IMR-90 (cell line): Measurements from ENCODE around the gene PDLIM4. TPM values are rescaled to one million over a fixed set of nuclear protein-coding genes. Genes with fewer than 3 reads are reported as not detected.

Source experiments
- ATAC-seq: fragments of 200-7000 bp; cut with Tn5 transposase; 2 replicates; pipeline ENCODE4 v1.9.1; 2020; ENCODE audit warnings: low read depth, mild to moderate bottlenecking, moderate library complexity
- BruUV-seq: library from RNA; stranded (reverse); fragments of 400-500 nt; replicated peaks from 2 replicates; lab custom pipeline; 2021; lab: Mats Ljungman, UMichigan
- CTCF ChIA-PET: fragments of 300-600 bp; formaldehyde crosslinking; extraction: SDS; loops from one replicate; lab custom pipeline; 2021; ENCODE audit warnings: antibody characterized with exemption; lab: Yijun Ruan, JAX
- POLR2A ChIA-PET: fragments of 300-600 bp; sonication (Branson Sonifier 250); formaldehyde crosslinking; loops from one replicate; lab custom pipeline; 2022; ENCODE audit warnings: antibody characterized with exemption; ENCODE audit not compliant: unreplicated experiment; lab: Charles Lee
- DNase-seq: peaks from one replicate; pipeline ENCODE4 v3.0.0; 2013
- H2AFZ ChIP-seq: replicated peaks from 2 replicates; pipeline ENCODE3; 2013; ENCODE audit warnings: low read length, mild to moderate bottlenecking; ENCODE audit not compliant: poor library complexity
- H2AK5ac ChIP-seq: 2 replicates; pipeline ENCODE4 v1.6.1; 2013; ENCODE audit warnings: low read depth, low read length, inconsistent platforms
- H2AK9ac ChIP-seq: replicated peaks from 2 replicates; pipeline ENCODE3; 2013; ENCODE audit warnings: mild to moderate bottlenecking, low read depth, low read length, moderate library complexity; ENCODE audit not compliant: poor library complexity
- H2BK120ac ChIP-seq: 2 replicates; pipeline ENCODE4 v1.6.1; 2013; ENCODE audit warnings: low read depth, low read length, inconsistent platforms
- H2BK15ac ChIP-seq: 3 replicates; pipeline ENCODE4 v1.6.1; 2013; ENCODE audit warnings: low read depth, low read length, inconsistent platforms
- H2BK20ac ChIP-seq: 2 replicates; pipeline ENCODE4 v1.6.1; 2013; ENCODE audit warnings: low read depth, mild to moderate bottlenecking, inconsistent platforms, low read length, moderate library complexity
- H2BK5ac ChIP-seq: 2 replicates; pipeline ENCODE4 v1.6.1; 2013; ENCODE audit warnings: mild to moderate bottlenecking, low read depth, low read length, inconsistent platforms; ENCODE audit not compliant: poor library complexity, severe bottlenecking
- H3K14ac ChIP-seq: replicated peaks from 2 replicates; pipeline ENCODE4 v1.6.1; 2013; ENCODE audit warnings: low read depth, low read length, inconsistent platforms
- H3K18ac ChIP-seq: 2 replicates; pipeline ENCODE4 v1.6.1; 2013; ENCODE audit warnings: low read depth, low read length, control low read depth
- H3K23ac ChIP-seq: 2 replicates; pipeline ENCODE4 v1.6.1; 2013; ENCODE audit warnings: low read depth, low read length, inconsistent platforms
- H3K27ac ChIP-seq: 2 replicates; pipeline ENCODE4 v1.5.1; 2013; ENCODE audit warnings: mild to moderate bottlenecking, control low read depth, low read length; ENCODE audit not compliant: insufficient read depth
- H3K27me3 ChIP-seq: 2 replicates; pipeline ENCODE4 v1.6.1; 2013; ENCODE audit warnings: low read length; ENCODE audit not compliant: control insufficient read depth, insufficient read depth
- H3K36me3 ChIP-seq: 2 replicates; pipeline ENCODE4 v1.6.1; 2013; ENCODE audit warnings: low read length, mixed read lengths; ENCODE audit not compliant: control insufficient read depth, insufficient read depth
- H3K4ac ChIP-seq: 2 replicates; pipeline ENCODE4 v1.6.1; 2013; ENCODE audit warnings: low read depth, low read length, inconsistent platforms
- H3K4me1 ChIP-seq: 2 replicates; pipeline ENCODE4 v1.6.1; 2013; ENCODE audit warnings: low read length, mixed read lengths; ENCODE audit not compliant: control insufficient read depth, insufficient read depth
- H3K4me2 ChIP-seq: 2 replicates; pipeline ENCODE4 v1.6.1; 2013; ENCODE audit warnings: low read depth, mild to moderate bottlenecking, control low read depth, low read length, moderate library complexity
- H3K4me3 ChIP-seq: 2 replicates; pipeline ENCODE4 v1.5.1; 2013; ENCODE audit warnings: low read depth, mild to moderate bottlenecking, control low read depth, low read length, moderate library complexity; ENCODE audit not compliant: insufficient read depth
- H3K56ac ChIP-seq: 2 replicates; pipeline ENCODE4 v1.6.1; 2013; ENCODE audit warnings: low read length, inconsistent platforms; ENCODE audit not compliant: insufficient read depth; ENCODE audit errors: extremely low read depth
- H3K79me1 ChIP-seq, 2 experiments: 2 replicates each; pipeline ENCODE4 v1.6.1; 2013; ENCODE audit warnings: low read length in 2 of 2, inconsistent platforms in 1 of 2, low read depth in 1 of 2
- H3K9ac ChIP-seq: 2 replicates; pipeline ENCODE4 v1.6.1; 2013; ENCODE audit warnings: low read depth, low read length, control low read depth
- H3K9me1 ChIP-seq: 2 replicates; pipeline ENCODE4 v1.6.1; 2013; ENCODE audit warnings: low read length, inconsistent platforms; ENCODE audit not compliant: insufficient read depth
- H3K9me3 ChIP-seq: 2 replicates; pipeline ENCODE4 v1.6.1; 2013; ENCODE audit warnings: low read length; ENCODE audit not compliant: control insufficient read depth, insufficient read depth
- H4K20me1 ChIP-seq: 2 replicates; pipeline ENCODE4 v1.6.1; 2013; ENCODE audit warnings: low read length, inconsistent platforms; ENCODE audit not compliant: insufficient read depth
- H4K5ac ChIP-seq: 2 replicates; pipeline ENCODE4 v1.6.1; 2013; ENCODE audit warnings: mild to moderate bottlenecking, low read depth, low read length, control low read depth
- H4K8ac ChIP-seq, 2 experiments: 2 replicates each; pipeline ENCODE4 v1.6.1; 2013; ENCODE audit warnings: low read depth in 2 of 2, low read length in 2 of 2, control low read depth in 1 of 2, inconsistent platforms in 1 of 2
- H4K91ac ChIP-seq: 2 replicates; pipeline ENCODE4 v1.6.1; 2013; ENCODE audit warnings: low read depth, low read length, inconsistent platforms; ENCODE audit not compliant: insufficient read depth
- BHLHE40 ChIP-seq: fragments of 150-350 bp; IDR thresholded peaks from 2 replicates; pipeline ENCODE4 v1.6.1; 2016; ENCODE audit warnings: mild to moderate bottlenecking, low read depth, low read length
- CEBPB ChIP-seq: IDR thresholded peaks from 2 replicates; pipeline ENCODE4 v1.6.1; 2012; ENCODE audit warnings: low read depth, low read length, improper control_type of control experiment
- CHD1 ChIP-seq: IDR thresholded peaks from 2 replicates; pipeline ENCODE4 v1.6.1; 2012; ENCODE audit warnings: low read depth, low read length, improper control_type of control experiment
- FOS ChIP-seq: fragments of 150-350 bp; IDR thresholded peaks from 2 replicates; pipeline ENCODE4 v1.6.1; 2016; ENCODE audit warnings: low read depth, low read length
- MAFK ChIP-seq: IDR thresholded peaks from 2 replicates; pipeline ENCODE4 v1.6.1; 2012; ENCODE audit warnings: low read depth, low read length, improper control_type of control experiment
- MAZ ChIP-seq: IDR thresholded peaks from 2 replicates; pipeline ENCODE4 v1.6.1; 2012; ENCODE audit warnings: low read depth, mild to moderate bottlenecking, low read length, improper control_type of control experiment, moderate library complexity, borderline replicate concordance
- MXI1 ChIP-seq: IDR thresholded peaks from 2 replicates; pipeline ENCODE4 v1.6.1; 2012; ENCODE audit warnings: low read depth, mild to moderate bottlenecking, low read length, moderate library complexity, borderline replicate concordance
- POLR2A ChIP-seq: IDR thresholded peaks from 2 replicates; pipeline ENCODE4 v1.6.1; 2012; ENCODE audit warnings: mild to moderate bottlenecking, low read depth, low read length
- RCOR1 ChIP-seq: IDR thresholded peaks from 2 replicates; pipeline ENCODE4 v1.6.1; 2012; ENCODE audit warnings: mild to moderate bottlenecking, low read length, improper control_type of control experiment; ENCODE audit not compliant: insufficient replicate concordance
- RFX5 ChIP-seq: IDR thresholded peaks from 2 replicates; pipeline ENCODE4 v1.8.0; 2012; ENCODE audit warnings: low read depth, mild to moderate bottlenecking, low read length, moderate library complexity
- WGBS, 2 experiments: methylation state at CpG; one replicate each; pipeline versions ENCODE4 v1.1.5 to v1.1.7; 2013; ENCODE audit warnings: missing lambda C conversion rate in 2 of 2; ENCODE audit not compliant: insufficient read length in 1 of 2; ENCODE audit errors: extremely low coverage in 2 of 2; 5-methylcytosine and 5-hydroxymethylcytosine counted together
- dilution Hi-C: fragments of 300-500 bp; cut with HindIII; formaldehyde crosslinking; loops from one replicate; pipeline ENCODE4 v1.14.3; 2018; ENCODE audit warnings: low sequenced_read_pairs; ENCODE audit not compliant: unreplicated experiment
- in situ Hi-C: fragments of 300-500 bp; cut with MboI; formaldehyde crosslinking; loops from 3 replicates; pipeline ENCODE4 v1.14.3; 2019; ENCODE audit warnings: low sequenced_read_pairs, inconsistent platforms, mixed read lengths
- intact Hi-C: fragments of 100-400 bp; cut with micrococcal nuclease; formaldehyde crosslinking; loops from 2 replicates; pipeline ENCODE4 v1.10.0; 2022
- polyA plus RNA-seq, 3 experiments: library from polyadenylated mRNA; depleted of rRNA; stranded (reverse); fragments of >200 nt; gene quantifications; 2 replicates each; pipeline ENCODE4 v1.2.3, GENCODE V29; 2012; ENCODE audit warnings: low replicate concordance in 1 of 3
- total RNA-seq: library from RNA; depleted of rRNA; stranded (reverse); fragments of >200 nt; gene quantifications from 2 replicates; pipeline ENCODE4 v1.2.3, GENCODE V29; 2012
- TF ChIP-seq, protein P1 (sequence below): fragments of 150-350 bp; IDR thresholded peaks from 2 replicates; pipeline ENCODE4 v1.6.1; 2017; ENCODE audit warnings: mild to moderate bottlenecking, antibody characterized with exemption, low read length, low read depth
- TF ChIP-seq, protein P2 (sequence below): fragments of 150-350 bp; IDR thresholded peaks from 2 replicates; pipeline ENCODE4 v1.6.1; 2016; ENCODE audit warnings: low read depth, mild to moderate bottlenecking, low read length, moderate library complexity, borderline replicate concordance
- TF ChIP-seq, protein P3 (sequence below): conservative IDR thresholded peaks from 2 replicates; pipeline ENCODE4 v1.5.1; 2012; ENCODE audit warnings: mild to moderate bottlenecking, low read depth, low read length, improper control_type of control experiment

PDLIM4 gene
- total and polyA plus RNA-seq, 2 of the 4 experiments (the other 2 are of a cell fraction), result 61.1 to 214 TPM

DNA sequence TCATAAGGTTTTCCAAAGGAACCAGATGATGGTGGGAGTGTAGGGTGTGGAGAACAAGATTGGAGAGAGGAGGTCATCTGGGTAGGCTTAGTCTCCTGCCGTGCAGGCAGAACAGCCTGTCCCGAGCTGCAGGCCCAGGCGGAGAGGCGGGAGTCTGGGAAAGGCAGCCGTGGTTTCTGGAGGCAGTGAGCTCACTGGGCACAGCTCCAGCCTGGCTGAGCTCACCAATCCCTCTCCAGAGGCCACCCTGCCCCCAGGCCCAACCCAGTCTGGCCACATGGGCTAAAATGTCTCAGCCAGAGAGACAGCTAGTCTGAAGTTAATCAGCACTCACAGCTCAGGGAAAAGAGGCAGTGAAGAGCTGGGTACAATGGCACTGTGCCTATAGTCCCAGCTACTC, 42.2 kb upstream of the PDLIM4 start (continued):
- TF ChIP-seq MXI1, result peak; percentile 81; the same call in 1 of the 2 replicates

DNA sequence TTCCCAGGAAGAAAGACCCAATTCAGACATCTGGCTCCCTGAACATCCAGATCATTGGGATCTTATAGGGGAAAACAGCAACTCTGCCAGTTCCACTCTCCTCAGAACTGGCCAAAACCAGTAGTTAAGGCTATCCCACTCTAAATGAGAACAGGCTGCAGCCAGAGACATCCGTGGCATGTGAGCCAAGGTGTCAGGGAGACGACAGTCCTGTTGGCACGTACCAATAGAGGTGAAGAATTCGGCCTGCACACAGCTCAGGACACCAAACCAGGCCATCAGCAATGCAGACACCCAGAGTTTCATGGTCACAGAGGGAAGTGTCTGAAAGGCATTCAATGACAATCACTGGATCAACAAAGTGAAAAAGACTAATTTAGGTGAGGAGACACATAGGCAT, 39.2 kb upstream of the PDLIM4 start:
- no peak for DNase-seq
- no peak overlapping the region for H3K27ac ChIP-seq
- ChIA-PET POLR2A (no interaction called here), CTCF (interaction anchor here (0.6 kb wide), 1 partner anchor 39 kb away, joined by 4 read pairs; no protein-coding TSS in a partner anchor)
- H3K23ac ChIP-seq, result no peak overlapping the region
- no peak overlapping the region for H3K56ac ChIP-seq
- no peak overlapping the region for H2AFZ ChIP-seq
- no peak overlapping the region for H4K5ac ChIP-seq
- TF ChIP-seq MAFK (no peak), POLR2A (no peak), CEBPB (no peak), RCOR1 (no peak), CHD1 (no peak), RFX5 (no peak), MXI1 (no peak), BHLHE40 (no peak), MAZ (no peak), FOS (no peak)
- TF ChIP-seq, protein P1, sequence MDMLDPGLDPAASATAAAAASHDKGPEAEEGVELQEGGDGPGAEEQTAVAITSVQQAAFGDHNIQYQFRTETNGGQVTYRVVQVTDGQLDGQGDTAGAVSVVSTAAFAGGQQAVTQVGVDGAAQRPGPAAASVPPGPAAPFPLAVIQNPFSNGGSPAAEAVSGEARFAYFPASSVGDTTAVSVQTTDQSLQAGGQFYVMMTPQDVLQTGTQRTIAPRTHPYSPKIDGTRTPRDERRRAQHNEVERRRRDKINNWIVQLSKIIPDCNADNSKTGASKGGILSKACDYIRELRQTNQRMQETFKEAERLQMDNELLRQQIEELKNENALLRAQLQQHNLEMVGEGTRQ, result no peak
- TF ChIP-seq, protein P2, sequence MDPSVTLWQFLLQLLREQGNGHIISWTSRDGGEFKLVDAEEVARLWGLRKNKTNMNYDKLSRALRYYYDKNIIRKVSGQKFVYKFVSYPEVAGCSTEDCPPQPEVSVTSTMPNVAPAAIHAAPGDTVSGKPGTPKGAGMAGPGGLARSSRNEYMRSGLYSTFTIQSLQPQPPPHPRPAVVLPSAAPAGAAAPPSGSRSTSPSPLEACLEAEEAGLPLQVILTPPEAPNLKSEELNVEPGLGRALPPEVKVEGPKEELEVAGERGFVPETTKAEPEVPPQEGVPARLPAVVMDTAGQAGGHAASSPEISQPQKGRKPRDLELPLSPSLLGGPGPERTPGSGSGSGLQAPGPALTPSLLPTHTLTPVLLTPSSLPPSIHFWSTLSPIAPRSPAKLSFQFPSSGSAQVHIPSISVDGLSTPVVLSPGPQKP, result no peak
- TF ChIP-seq, protein P3, sequence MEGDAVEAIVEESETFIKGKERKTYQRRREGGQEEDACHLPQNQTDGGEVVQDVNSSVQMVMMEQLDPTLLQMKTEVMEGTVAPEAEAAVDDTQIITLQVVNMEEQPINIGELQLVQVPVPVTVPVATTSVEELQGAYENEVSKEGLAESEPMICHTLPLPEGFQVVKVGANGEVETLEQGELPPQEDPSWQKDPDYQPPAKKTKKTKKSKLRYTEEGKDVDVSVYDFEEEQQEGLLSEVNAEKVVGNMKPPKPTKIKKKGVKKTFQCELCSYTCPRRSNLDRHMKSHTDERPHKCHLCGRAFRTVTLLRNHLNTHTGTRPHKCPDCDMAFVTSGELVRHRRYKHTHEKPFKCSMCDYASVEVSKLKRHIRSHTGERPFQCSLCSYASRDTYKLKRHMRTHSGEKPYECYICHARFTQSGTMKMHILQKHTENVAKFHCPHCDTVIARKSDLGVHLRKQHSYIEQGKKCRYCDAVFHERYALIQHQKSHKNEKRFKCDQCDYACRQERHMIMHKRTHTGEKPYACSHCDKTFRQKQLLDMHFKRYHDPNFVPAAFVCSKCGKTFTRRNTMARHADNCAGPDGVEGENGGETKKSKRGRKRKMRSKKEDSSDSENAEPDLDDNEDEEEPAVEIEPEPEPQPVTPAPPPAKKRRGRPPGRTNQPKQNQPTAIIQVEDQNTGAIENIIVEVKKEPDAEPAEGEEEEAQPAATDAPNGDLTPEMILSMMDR, result no peak
- H4K8ac ChIP-seq, result no peak overlapping the region
- no peaks in the 10 kb centered on the region for H3K27me3 ChIP-seq
- H3K4me1 ChIP-seq, result peaks cover 28% of the 10 kb centered on the region
- no peak overlapping the region for H3K18ac ChIP-seq
- ATAC-seq, result no peak
- H3K4ac ChIP-seq, result no peak overlapping the region
- BruUV-seq, result no TSS peak
- in situ Hi-C loops (no loop called here), dilution Hi-C loops (no loop called here), intact Hi-C loops (no loop called here)
- no peak overlapping the region for H2BK5ac ChIP-seq
- no peak overlapping the region for H2BK15ac ChIP-seq
- no peak overlapping the region for H3K9ac ChIP-seq
- no peak overlapping the region for H2BK120ac ChIP-seq
- H3K9me1 ChIP-seq, result peaks cover 41% of the 10 kb centered on the region
- no peak overlapping the region for H2AK9ac ChIP-seq
- no peaks in the 10 kb centered on the region for H3K9me3 ChIP-seq
- H4K20me1 ChIP-seq, result peaks cover 41% of the 10 kb centered on the region
- H4K91ac ChIP-seq, result no peak overlapping the region
- no peak overlapping the region for H3K14ac ChIP-seq
- H2AK5ac ChIP-seq, result no peak overlapping the region
- 80% methylated on average over 1 of the region's 4 CpGs; no CpG with 5 or more reads in 1 of the 2 experiments for WGBS, 2 experiments
- peaks cover 28% of the 10 kb centered on the region for H3K36me3 ChIP-seq
- H2BK20ac ChIP-seq, result no peak overlapping the region
- no peak overlapping the region for H3K4me3 ChIP-seq
- peaks cover 34 to 81% of the 10 kb centered on the region in 2 experiments for H3K79me1 ChIP-seq
- no peak overlapping the region for H3K4me2 ChIP-seq
